ENCODE measurements around the gene ADH7.

DNA sequence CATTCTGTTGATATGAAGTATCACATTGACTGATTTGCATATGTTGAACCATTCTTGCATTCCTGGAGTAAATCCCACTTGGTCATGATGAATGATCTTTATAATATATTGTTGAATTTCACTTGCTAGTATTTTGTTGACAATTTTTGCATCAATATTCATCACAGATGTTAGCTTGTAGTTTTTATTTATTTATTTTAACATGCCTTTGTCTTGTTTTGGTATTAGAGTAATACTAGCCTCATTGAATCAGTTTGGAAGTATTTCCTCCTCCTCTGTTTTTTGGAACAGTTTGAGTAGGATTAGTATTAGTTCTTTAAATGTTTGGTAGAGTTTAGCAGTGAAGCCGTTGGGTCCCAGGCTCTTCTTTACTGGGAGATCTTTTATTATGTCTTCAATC lies 68.7 kb downstream of the ADH7 start:
- no peak for TF ChIP-seq CTCF (conservative IDR thresholded peaks at IDR 0.05; ENCODE audit: low read length)
- TF ChIP-seq EZH2phosphoT487 (IDR thresholded peaks at IDR 0.05; ENCODE audit: borderline replicate concordance) = no peak

Measured in Loucy (cell line).